Neutrophil (primary cell): Measurements from ENCODE around the gene NKX6-2.
"Not testable (repeated sequence)": the region's sequence is repeated elsewhere in the genome, so short reads cannot be mapped to it uniquely, and the experiment has no call there.

Experiments
- H3K27ac ChIP-seq: fragments of 200-600 bp; sonication (generic); 2 replicates; pipeline ENCODE4 v1.5.1; 2016; ENCODE audit warnings: mild to moderate bottlenecking, moderate library complexity
- H3K27me3 ChIP-seq: fragments of 200-600 bp; sonication (generic); 2 replicates; pipeline ENCODE4 v1.6.0; 2016; ENCODE audit warnings: mild to moderate bottlenecking
- H3K36me3 ChIP-seq: fragments of 200-600 bp; sonication (generic); 2 replicates; pipeline ENCODE4 v1.5.1; 2017
- H3K4me1 ChIP-seq, 2 experiments: fragments of 200-600 bp in 1 of 2; sonication (generic) in 1 of 2; 1 replicate in 1 of 2; 2 replicates in 1 of 2; pipeline versions ENCODE4 v1.5.1 to v1.6.1; 2013 to 2016; ENCODE audit warnings: low read depth in 1 of 2, low read length in 1 of 2, mild to moderate bottlenecking in 1 of 2, moderate library complexity in 1 of 2; ENCODE audit not compliant: control insufficient read depth in 1 of 2, insufficient read depth in 1 of 2
- H3K4me3 ChIP-seq, 2 experiments: fragments of 200-600 bp in 1 of 2; sonication (generic) in 1 of 2; 1 replicate in 1 of 2; 2 replicates in 1 of 2; pipeline ENCODE4 v1.5.1; 2013 to 2016; ENCODE audit warnings: low read depth in 1 of 2, low read length in 1 of 2, mild to moderate bottlenecking in 1 of 2, moderate library complexity in 1 of 2
- H3K9me3 ChIP-seq: fragments of 200-600 bp; sonication (generic); 2 replicates; pipeline ENCODE4 v1.5.1; 2016
- TF ChIP-seq, protein P1 (sequence below): fragments of 200-600 bp; sonication (generic); IDR thresholded peaks from 2 replicates; pipeline ENCODE4 v1.5.1; 2016; ENCODE audit warnings: antibody characterized with exemption

NKX6-2 gene

GRCh38 chr10:132774181-132774901, 11.6 kb downstream of the NKX6-2 start:
- H3K27ac ChIP-seq = no peak overlapping the region
- H3K9me3 ChIP-seq = no peaks in the 10 kb centered on the region
- TF ChIP-seq, protein P1, sequence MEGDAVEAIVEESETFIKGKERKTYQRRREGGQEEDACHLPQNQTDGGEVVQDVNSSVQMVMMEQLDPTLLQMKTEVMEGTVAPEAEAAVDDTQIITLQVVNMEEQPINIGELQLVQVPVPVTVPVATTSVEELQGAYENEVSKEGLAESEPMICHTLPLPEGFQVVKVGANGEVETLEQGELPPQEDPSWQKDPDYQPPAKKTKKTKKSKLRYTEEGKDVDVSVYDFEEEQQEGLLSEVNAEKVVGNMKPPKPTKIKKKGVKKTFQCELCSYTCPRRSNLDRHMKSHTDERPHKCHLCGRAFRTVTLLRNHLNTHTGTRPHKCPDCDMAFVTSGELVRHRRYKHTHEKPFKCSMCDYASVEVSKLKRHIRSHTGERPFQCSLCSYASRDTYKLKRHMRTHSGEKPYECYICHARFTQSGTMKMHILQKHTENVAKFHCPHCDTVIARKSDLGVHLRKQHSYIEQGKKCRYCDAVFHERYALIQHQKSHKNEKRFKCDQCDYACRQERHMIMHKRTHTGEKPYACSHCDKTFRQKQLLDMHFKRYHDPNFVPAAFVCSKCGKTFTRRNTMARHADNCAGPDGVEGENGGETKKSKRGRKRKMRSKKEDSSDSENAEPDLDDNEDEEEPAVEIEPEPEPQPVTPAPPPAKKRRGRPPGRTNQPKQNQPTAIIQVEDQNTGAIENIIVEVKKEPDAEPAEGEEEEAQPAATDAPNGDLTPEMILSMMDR = no peak
- H3K4me3 ChIP-seq = no peak overlapping the region
- no peaks in the 10 kb centered on the region for H3K4me1 ChIP-seq
- H3K27me3 ChIP-seq = no peaks in the 10 kb centered on the region
- H3K36me3 ChIP-seq = peaks cover 72% of the 10 kb centered on the region

DNA sequence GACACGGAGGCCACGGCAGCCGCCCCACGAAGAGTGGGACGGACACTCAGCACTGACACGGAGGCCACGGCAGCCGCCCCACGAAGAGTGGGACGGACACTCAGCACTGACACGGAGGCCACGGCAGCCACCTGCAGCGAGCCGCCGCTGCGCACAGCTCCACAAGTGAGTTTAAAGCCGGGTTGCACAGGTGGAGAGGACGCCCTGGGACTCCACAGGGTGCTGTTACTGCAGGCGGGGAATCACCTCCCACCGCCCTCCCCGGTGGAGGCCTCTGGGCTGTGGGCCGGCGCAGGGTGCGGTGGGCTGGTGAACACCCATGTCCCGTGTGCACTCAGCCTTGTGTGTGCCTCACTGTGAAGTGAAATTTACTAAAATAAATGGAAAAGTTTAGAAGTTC, 13.1 kb downstream of the NKX6-2 start:
- Histone ChIP-seq H3K36me3 (peaks cover 74% of the 10 kb centered on the region), H3K9me3 (peaks cover 13% of the 10 kb centered on the region)
- H3K4me3 ChIP-seq, H3K4me1 ChIP-seq, H3K27me3 ChIP-seq, H3K27ac ChIP-seq: not testable (repeated sequence)

DNA sequence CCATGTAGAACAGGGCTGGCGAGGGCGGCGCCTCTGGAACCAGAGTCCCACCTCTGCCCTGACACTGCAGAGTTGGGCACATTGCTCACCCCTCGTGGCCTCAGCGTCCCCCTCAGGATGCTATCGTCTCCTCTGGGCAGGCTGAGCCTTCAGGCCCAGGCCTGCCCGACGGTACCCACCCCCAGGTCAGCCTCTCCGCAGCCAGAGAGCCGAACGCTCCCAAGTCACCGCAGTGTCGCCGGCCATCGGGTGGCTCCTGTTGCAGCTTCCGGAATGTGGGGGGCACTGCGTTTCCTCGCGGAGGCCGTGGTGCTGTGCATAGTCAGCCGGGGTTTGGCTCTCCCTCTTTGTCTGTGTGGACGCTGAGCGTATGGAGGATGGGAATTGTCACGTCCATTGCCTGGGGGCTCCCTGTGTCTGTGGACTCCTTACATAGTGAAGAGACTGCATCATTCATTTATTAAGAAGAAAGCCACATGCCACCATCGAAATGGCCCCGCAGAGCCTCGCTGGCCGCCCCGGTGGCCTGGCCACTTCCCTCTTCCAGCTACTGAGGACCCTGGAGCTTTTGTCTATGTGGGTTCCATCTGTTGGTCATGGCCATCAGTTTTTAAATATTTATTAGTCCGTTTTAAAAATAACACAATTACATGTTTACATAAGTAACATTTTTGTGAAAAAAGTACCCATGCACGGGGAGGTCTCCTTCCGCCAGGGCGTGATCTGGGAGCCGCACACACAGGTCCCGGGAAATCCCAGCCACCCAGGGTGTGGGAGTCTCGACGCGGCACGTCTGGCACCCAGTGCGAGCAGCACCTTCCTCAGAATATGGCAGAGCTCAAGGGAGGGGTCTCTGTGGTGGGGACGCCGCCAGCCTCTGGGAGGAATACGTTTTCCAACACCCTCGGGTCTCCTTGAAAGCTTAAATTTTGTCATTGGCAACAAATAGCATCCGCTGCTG, 15.6 kb downstream of the NKX6-2 start:
- TF ChIP-seq, protein P1 = no peak
- H3K36me3 ChIP-seq = peaks cover 68% of the 10 kb centered on the region
- peaks cover 13% of the 10 kb centered on the region for H3K9me3 ChIP-seq
- no peak overlapping the region for H3K4me3 ChIP-seq
- H3K4me1 ChIP-seq = no peaks in the 10 kb centered on the region
- no peaks in the 10 kb centered on the region for H3K27me3 ChIP-seq
- no peak overlapping the region for H3K27ac ChIP-seq

DNA sequence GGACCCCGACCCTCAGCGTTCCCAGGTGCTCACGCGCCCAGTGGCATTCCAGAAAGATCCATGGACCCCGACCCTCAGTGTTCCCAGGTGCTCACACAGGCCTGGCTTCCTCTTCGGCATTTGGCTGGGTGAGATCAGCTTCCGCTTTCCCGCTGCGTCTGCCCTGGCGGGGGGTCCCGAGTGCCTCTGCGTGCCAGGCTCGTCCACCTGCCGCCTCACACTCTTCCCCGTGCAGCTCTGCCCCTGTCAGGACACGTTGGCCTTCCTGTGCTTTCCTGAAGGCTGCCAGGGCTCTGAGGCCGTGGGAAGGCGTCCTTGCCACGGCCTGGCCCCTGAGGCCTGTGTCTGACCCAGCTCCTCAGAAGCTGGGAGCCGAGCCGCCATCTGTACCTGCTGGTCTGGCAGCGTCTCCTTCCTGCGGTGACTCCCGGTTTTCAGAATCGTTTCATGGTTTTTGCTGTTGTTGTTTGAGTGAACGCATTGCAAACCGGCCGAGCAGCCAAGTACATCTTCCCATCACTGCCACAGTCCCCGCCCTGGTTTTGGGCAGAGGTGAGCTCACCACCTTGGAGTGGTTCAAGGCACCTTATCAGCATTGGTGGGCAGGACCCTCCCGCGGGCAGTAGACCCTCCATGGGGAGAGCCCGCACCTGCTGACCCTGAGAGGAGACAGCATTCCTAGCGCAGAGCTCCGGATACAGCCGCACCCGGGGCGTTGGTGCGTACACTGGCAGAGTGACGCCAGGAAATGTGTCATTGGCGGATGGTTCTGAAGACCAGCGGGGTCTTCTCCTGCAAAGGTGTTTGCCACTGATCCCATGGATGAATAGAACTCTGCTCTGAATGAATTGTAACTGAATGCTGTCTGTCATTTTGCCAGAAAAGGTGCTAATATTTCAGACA, 17.4 kb downstream of the NKX6-2 start:
- Histone ChIP-seq H3K4me1 (no peaks in the 10 kb centered on the region), H3K9me3 (peaks cover 13% of the 10 kb centered on the region), H3K27me3 (no peaks in the 10 kb centered on the region), H3K4me3 (no peak overlapping the region), H3K36me3 (peaks cover 64% of the 10 kb centered on the region), H3K27ac (no peak overlapping the region)
- TF ChIP-seq, protein P1 = no peak

DNA sequence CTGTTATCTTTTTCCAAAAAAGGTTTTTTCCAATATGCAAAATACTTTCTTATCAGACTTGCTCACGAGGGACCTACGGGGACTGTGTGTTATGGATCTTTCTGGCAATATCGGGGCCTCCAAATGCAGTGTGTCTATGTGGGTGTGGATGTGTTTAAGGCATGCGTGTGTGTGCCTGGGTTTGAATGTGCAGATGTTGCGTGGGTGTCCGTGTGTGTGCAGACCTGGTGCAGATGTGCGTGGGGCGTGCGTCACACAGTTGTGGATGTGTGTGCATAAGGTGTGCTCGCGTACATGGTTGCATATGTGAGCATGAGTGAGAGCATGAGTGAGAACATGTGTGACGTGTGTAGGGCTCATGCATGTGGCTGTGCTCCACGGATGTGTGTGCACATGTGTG, 19.7 kb downstream of the NKX6-2 start:
- no peaks in the 10 kb centered on the region for H3K4me1 ChIP-seq
- peaks cover 63% of the 10 kb centered on the region for H3K36me3 ChIP-seq
- no peak overlapping the region for H3K27ac ChIP-seq
- TF ChIP-seq, protein P1 = no peak
- no peaks in the 10 kb centered on the region for H3K27me3 ChIP-seq
- H3K4me3 ChIP-seq = no peak overlapping the region
- H3K9me3 ChIP-seq = peaks cover 13% of the 10 kb centered on the region
